Measurements from ENCODE around the gene ZNF560.
A peak's percentile ranks its signal among the peaks of the same experiment; 100 is the strongest.
"Not testable (repeated sequence)": the region's sequence is repeated elsewhere in the genome, so short reads cannot be mapped to it uniquely, and the experiment has no call there.

The ZNF560 gene

DNA sequence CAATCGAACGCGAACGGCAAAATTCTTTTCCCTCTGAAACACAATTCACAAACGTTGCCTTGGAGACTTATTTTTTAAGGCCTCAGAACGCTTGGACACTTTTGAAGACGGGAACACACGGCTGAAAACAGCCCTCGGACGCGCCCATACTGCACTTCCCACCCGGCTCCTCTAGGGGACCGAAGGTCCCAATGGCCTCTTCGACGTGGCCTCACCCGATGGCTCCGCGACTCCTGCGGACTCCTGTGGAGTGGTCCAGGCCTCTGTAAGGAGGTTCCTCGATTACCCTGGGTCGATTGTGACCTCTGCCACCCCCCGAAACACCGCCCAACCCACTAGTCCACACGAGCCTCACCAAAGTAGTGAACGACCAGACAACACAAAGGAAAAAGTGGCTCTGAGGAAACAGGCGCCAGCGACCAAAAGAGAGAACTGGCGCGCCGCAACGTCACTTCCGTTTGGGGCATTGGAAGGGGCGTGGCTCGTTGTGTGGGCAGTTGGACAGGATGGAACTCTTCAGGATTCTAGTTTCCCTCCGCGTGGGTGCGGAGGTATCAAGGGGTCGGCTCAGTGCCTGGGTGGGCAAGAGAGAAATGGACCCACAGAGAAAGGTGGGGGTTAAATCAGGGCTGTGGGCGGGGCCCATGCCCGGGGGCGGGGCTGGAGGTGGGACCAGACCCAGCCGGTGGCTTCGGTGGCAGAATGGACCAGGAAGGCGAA lies at the start of gene ZNF560:
ZNF560 (minus strand) TSS at position 434 of the 720 bp plus-strand sequence. CDS start 23,303 bp downstream, outside the sequence.
- no peak for DNase-seq

DNA sequence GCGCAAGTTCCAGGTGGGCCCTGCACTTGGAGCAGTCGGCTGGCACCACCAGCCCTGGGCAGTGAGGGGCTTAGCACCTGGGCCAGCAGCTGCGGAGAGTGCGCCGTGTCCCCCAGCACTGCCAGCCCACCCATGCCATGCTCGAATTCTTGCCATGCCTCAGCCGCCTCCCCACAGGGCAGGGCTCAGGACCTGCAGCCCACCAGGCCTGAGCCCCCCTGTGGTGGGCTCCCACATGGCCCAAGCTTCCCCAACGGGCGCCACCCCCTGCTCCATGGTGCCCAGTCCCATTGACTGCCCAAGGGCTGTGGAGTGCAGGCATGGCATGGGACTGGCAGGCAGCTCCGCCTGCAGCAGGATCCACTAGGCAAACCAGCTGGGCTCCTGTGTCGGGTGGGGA lies 49.5 kb upstream of the ZNF560 start:
- DNase-seq: no peak

DNA sequence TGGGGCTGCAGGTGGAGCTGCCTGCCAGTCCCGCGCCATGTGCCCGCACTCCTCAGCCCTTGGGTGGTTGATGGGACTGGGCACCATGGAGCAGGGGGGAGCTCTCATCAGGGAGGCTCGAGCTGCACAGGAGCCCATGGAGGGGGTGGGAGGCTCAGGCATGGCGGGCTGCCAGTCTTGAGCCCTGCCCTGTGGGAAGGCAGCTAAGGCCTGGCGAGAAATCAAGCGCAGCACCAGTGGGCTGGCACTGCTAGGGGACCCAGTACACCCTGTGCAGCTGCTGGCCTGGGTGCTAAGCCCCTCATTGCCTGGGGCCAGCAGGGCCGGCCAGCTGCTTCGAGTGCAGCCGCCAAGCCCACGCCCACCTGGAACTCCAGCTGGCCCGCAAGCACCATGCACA lies 42.9 kb upstream of the ZNF560 start:
- DNase-seq: not testable (repeated sequence)

DNA sequence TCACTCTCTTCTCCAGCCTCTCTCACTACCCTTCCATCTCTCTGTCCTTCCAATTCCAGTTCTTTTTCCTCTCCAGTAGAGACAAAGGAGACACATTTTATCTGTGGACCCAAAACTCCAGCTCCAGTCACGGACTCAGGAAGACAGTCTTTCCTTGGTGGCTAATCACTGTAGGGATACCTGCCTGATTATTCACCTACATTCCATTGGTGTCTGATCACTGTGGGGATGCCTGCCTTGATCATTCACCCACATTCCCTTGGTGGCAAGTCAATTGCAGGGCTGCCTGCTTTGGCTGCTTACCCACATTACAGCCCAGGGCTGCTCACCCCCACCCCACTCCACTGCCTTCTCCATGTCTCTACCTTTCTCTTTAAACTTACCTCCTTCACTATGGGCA lies 41.5 kb upstream of the ZNF560 start:
- DNase-seq: not testable (repeated sequence)

DNA sequence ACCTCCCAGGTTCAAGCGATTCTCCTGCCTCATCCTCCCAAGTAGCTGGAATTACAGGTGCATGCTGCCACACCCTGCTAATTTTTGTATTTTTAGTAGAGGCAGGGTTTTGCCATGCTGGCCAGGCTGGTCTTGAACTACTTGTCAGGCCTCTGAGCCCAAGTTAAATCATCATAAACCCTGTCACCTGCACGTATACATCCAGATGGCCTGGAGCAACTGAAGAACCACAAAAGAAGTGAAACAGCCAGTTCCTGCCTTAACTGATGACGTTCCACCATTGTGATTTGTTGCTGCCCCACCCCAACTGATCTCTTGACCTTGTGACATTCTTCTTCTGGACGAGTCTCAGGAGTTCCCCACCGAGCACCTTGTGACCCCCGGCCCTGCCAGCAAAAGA lies 40.8 kb upstream of the ZNF560 start:
- not testable (repeated sequence) for DNase-seq

DNA sequence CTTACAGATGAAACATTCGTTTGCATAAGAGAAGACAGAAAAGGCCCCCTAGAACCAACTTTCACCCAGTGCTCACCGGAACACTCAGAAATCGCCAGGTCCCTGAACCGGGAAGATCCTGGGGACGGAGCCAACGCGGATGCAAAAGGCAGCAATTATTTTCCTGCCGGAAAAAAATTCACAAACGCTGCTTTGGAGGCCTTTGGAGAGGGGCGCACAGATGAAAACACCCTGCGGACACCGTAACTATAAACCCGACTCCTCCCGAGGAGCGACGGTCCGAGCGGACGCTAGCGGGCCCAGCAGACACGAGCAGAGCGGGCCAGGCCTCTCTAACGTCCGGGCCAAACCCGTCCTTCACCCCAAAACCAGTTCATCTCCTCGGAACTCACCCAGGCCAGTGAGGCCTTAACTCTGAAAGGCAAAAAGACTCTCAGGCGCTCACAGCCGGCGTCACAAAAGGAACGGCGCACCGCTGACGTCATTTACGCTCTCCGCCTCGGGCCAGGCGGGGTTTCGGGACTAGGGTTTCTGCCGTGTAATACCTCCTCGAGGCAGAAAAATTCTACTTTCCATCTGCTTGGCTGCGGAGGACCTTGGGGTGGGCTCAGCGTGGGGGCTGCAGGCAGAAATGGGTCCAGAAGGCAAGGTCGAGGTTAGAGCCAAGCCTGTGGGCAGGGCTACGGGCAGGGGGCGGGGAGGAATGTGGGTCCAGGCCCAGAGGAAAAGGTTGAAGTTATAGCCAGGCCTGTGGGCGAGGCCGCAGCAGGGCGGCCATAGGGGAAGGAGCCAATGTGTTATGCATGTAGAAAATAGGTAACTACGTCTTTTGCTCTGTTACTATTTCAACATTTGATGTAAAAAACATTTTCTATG lies 40.0 kb upstream of the ZNF560 start, which contains the start of gene ZNF426:
ZNF426 (minus strand) TSS at position 463 of the 876 bp plus-strand sequence. CDS start 2,413 bp downstream, outside the sequence.
- DNase-seq: peak; percentile 65

DNA sequence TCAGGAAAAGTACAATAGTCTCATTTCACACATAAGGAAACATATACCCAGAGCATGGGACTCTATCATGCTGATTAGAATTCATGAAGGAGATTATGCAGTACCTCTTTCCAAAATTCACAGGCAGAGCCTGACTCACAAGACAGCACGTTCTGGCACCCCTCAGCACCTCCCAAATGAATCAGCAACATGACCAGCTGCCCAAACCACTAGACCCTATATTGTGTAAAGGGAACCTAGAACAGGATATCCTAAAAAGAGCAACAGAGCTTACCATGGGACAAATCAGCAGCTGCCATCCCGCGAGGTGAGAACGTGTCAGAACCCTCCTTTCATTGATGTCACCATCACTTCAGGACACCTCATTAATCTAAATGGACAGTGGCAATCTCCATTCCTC lies 37.5 kb upstream of the ZNF560 start:
- DNase-seq: no peak

DNA sequence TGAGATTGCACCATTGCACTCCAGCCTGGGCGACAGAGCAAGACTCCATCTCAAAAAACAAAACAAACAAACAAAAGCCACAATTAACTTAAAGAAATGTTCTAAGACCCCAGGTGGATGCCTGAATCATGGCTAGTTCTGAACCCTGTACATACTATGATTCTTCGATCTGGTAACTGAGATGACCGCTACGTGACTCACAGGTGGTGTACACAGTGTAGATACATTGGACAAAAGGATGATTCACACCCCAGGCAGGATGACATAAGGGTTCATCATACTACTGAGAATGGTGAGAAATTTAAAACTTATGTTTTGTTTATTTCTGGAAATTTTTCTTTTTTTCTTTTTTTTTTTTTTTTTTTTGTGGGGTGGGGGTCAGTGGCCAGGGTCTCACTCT lies 33.5 kb upstream of the ZNF560 start:
- DNase-seq: no peak

DNA sequence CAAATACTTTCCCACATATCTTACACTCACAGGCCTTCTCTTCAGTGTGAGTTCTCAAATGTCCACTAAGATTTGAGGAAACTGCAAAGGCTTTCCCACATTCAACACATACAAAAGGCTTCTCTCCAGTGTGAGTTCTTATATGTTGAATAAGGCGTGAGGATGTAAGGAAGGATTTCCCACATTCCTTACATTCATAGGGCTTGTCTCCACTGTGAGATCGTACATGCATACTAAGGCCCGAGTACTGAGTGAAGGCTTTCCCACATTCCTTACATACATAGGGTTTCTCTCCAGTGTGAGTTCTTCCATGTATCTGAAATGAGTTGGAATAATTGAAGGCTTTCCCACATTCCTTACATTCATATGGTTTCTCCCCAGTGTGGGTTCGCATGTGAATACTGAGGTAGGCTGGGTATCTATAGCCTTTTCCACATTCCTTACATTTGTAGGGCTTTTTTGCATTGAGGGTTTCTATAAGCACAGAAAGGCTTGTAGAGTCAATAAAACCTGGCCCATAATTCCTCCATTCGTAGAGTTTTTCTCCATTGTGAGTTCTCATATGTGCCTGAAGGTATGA lies 30.4 kb upstream of the ZNF560 start:
- no peak for DNase-seq

DNA sequence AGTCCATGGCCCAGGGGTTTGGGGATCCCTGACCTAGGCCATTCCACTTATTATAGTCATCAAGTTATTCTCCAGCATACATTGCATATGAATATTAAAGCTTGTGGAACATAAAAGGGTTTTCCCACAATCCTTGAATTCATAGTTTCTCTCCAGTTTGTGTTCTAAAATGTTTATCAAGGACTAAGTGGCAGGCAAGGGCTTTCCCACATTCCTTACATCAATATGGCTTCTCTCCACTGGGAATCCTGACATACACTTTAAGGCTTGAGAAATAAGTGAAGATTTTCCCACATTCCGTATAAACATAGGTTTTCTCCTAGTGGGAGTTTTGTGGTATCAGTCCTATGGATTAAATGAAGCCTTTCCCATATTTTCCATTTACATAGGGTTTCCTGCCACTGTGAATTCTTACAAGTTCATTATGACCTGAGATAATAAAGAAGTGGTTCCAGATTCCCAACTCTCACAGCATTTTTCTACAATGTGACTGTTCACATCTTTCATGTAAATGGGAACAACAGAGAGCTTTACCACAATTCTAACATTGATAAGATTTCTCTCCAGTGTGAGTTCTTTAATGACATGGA lies 25.6 kb upstream of the ZNF560 start:
- DNase-seq: no peak

DNA sequence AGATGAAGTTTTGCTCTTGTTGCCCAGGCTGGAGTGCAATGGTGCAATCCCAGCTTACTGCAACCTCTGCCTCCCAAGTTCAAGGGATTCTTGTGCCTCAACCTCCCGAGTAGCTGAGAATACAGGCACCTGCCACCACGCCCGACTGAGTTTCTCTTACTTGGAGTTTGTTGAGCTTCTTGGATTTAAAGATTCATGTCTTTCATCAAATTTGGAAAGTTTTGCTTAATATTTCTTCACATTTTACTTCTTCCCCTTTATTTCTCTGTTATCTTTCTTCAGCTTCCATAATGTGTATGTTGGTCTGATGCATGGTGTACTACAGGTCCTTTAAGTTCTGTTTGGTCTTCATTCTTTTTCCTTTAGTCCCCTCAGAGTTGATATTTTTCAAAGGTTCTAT lies 8.9 kb upstream of the ZNF560 start:
- DNase-seq: no peak

DNA sequence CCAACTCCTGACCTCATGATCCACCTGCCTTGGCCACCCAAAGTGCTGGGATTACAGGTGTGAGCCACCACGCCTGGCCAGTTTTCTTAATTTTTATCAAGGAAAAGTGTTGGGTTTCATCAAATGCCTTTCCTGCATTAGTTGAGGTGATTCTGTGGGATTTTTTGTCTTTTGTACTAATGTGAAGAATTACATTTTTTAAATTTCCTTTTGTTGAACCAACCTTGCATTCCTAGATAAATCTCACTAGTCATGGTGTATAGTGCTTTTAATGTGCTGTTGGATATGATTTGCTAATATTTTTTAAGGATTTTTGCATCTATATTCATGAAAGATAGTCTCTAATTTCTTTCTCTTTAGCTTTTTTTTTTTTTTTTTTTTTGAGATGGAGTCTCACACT lies 2.4 kb upstream of the ZNF560 start:
- no peak for DNase-seq

DNA sequence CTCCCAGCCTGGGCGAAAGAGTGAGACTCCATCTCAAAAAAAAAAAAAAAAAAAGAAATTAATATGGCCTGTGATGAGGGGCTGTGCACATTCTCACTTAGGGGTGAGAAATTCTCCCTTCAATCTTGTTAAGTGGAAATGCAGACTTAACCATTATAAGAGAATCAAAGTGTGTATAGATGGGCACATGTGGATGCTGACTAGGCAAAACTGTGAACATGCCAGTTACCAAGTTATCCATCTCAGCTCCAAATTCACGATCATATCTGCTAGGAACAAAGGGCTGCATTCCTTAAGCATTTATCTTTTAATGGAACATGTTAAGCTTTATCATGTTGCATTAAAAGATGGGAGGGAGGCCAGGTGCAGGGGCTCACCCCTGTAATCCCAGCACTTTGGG lies 4.3 kb downstream of the ZNF560 start:
- no peak for DNase-seq

DNA sequence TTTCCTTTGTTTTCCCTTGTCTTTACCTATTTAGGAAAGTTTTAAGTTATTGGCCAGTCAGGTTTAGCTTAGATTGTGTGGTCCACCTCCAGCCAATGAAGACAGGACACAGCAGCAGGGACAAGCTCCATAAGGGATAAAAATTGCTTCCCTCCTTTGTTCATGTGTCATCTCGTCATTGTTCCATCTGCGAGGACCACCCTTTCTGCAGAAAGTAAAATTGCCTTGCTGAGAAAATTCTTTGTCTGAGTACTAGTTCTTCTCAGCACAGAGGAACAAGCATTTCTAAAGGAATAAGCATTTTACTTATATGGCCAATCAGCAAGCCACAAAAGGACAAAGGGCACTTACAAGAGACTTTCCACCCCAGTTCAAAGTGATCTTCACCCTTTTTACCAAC lies 11.4 kb downstream of the ZNF560 start:
- no peak for DNase-seq

DNA sequence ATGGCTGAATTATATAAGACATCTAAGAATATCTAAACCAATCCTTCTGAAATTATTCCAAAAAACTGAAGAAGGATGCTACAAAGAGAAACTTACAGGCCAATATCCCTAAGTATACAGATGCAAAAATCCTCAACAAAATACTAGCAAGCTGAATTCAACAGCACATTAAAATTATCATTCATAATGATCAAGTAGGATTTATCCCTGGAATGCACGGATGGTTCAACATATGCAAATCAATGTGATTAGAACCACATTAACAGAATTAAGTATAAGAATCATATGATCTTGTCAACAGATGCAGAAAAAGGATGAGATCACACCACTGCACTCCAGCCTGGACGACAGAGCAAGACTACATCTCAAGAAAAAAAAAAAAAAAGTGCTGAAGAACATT lies 13.3 kb downstream of the ZNF560 start:
- no peak for DNase-seq

DNA sequence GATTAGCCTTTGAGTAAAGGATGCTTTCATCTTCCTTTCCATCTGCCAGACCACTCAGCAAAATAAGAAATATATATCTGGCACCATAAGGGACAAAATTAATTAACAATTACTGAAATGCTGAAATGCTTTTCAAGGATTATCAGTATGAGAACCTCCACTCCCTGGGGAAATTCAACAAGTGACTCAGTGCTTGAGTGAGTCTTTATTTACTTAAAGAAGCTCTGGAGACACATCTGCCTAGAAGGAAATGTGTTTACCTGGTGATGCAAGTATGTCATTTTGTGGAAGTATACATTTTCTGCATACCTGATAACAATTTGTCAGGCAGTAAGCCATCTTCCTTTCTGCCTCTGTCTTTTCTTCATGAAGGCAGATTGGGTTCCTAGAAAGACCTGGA lies 23.4 kb downstream of the ZNF560 start:
- no peak for DNase-seq

DNA sequence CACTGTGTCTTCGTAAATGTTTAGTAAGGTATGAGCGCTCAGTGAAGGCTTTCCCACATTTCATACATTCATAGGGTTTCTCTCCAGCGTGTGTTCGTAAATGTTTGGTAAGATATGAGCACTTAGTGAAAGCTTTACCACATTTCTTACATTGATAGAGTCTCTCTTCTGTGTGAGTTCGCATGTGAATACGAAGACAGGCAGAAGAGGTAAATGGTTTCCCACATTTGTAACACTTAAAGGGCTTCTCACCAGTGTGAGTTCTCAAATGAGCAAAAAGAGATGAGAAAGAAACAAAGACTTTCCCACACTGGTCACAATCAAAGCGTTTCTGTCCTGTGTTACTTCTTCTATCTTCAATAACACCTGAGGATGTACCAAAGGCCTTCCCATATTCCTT lies 31.3 kb downstream of the ZNF560 start:
- DNase-seq: no peak

DNA sequence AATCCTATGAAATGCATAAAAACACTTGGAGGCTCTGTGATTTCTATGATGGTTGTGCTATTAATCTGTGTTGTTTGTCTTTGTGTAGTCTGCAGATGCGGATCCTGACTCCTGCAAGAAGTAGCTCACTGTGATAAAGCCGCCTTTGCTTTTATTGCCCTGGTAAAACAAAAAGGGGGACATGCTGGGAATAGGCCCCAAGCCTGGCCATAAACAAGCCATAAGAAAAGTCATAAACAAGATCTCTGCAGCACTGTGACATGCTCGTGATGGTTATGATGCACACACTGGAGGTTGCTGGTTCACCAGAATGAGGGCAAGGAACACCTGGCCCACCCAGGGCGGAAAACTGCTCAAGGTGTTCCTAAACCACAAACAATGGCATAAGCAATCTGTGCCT lies 36.5 kb downstream of the ZNF560 start:
- DNase-seq: no peak

DNA sequence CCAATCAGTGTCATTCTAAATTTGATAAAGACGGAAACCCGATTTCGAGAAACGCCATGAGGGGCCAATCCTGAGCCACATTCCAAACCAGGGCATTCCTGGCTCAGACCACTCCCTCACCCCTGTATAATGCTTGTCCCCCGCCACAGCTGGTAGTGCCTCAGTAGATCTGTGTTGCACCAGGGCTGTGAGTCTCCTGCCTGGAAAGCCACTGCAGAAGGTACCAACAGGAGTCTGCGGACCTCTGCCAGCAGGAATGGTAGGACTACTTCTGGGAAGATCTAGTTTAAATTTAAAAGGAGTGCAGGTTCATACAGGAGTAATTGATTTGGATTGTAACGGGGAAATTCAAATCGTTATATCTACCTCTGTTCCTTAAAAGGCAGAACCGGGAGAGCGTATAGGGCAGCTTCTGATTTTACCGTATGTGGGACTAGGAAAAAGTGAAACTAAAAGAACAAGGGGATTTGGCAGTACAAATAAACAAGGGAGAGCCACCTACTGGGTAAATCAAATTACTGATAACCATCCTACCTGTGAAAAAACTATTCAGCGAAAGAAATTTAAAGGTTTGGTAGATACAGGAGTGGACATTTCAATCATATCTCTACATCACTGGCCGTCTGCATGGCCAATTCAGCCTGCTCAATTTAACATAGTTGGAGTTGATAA lies 42.3 kb downstream of the ZNF560 start:
- DNase-seq: no peak

DNA sequence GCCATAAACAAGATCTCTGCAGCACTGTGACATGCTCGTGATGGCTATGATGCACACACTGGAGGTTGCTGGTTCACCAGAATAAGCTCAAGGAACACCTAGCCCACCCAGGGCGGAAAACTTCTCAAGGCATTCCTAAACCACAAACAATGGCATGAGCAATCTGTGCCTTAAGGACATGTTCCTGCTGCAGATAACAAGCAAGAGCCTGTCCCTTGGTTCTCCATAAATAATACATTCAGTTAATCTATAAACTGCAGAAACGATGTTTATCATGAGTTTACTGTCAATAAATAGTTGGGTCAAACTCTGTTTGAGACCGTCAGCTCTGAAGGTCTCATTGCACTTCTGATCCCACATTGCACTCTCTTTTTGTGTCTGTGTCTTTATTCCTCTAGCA lies 44.5 kb downstream of the ZNF560 start:
- DNase-seq: no peak

DNA sequence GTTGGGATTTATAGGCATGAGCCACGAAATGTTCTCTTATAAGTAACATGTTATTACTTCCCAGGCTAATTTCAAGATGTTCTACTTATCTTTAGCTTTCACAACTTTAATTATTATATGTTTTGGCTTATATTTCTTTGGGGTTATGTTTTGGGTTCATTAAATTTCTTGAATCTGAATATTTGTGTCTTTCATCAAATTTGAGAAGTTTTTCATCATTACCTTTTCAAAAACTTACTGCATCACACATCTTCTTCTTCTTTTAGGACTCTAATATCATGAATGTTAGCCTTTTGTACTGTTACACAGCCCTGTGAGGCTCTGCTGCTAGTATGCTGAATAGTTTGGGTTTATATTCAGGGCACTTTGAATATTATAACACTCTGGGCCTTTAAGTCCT lies 53.4 kb downstream of the ZNF560 start:
- DNase-seq: no peak

DNA sequence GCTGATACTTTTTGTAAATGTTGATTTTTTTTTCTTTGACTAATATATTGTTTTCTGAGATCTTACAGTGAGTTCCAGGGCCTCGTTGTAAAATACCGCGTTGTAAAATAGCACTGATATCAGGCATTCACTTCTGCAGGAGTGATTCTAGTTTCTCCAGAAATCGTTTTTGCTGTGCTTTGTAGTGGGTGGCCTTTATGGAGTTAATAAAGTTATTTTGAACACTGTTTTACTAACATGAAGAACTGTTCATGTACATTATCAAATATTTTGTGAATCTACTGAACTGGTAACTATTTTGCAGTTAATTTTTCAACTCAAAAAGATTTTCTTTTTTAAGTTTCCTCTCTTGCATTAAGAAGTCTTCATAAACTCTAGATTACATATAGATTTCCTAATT lies 62.1 kb downstream of the ZNF560 start:
- DNase-seq: no peak
